Lung (tissue), 12 donors: ENCODE results near the gene KRTAP10-10. TPM values are rescaled to one million over a fixed set of nuclear protein-coding genes. Genes with fewer than 3 reads are reported as not detected.

Experiments
- ATAC-seq: fragments of 200-7000 bp; cut with Tn5 transposase; one replicate; pipeline ENCODE4 v1.9.1; 2020; ENCODE audit warnings: moderate number of reproducible peaks; ENCODE audit not compliant: insufficient read depth, low FRiP score
- DNase-seq, 3 donors: peaks; one replicate each; pipeline ENCODE4 v3.0.0-alpha.2; 2013 to 2017
- H3K27ac ChIP-seq, 2 donors: one replicate each; pipeline ENCODE4 v1.5.1; 2013; ENCODE audit warnings: mild to moderate bottlenecking in 2 of 2, moderate library complexity in 2 of 2, control low read depth in 1 of 2, inconsistent platforms in 1 of 2, low read depth in 1 of 2, low read length in 1 of 2
- H3K27me3 ChIP-seq, 3 donors: one replicate each; pipeline ENCODE4 v1.5.1; 2013; ENCODE audit warnings: low read length in 2 of 3; ENCODE audit not compliant: control insufficient read depth in 3 of 3, insufficient read depth in 3 of 3
- H3K36me3 ChIP-seq, 4 donors: one replicate each; pipeline ENCODE4 v1.5.1; 2013; ENCODE audit warnings: low read length in 4 of 4, mild to moderate bottlenecking in 1 of 4, moderate library complexity in 1 of 4; ENCODE audit not compliant: control insufficient read depth in 4 of 4, insufficient read depth in 4 of 4
- H3K4me1 ChIP-seq, 5 donors: one replicate each; pipeline ENCODE4 v1.5.1; 2013; ENCODE audit warnings: low read length in 5 of 5, mild to moderate bottlenecking in 2 of 5, moderate library complexity in 1 of 5; ENCODE audit not compliant: control insufficient read depth in 5 of 5, insufficient read depth in 5 of 5
- H3K4me3 ChIP-seq: one replicate; pipeline ENCODE4 v1.5.1; 2013; ENCODE audit warnings: mild to moderate bottlenecking, control low read depth, moderate library complexity
- H3K9ac ChIP-seq, 2 donors: one replicate each; pipeline ENCODE4 v1.5.1; 2013; ENCODE audit warnings: low read length in 2 of 2, control low read depth in 1 of 2; ENCODE audit not compliant: insufficient read depth in 1 of 2
- H3K9me3 ChIP-seq, 4 donors: one replicate each; pipeline ENCODE4 v1.5.1; 2013; ENCODE audit warnings: low read length in 3 of 4, mild to moderate bottlenecking in 1 of 4, moderate library complexity in 1 of 4; ENCODE audit not compliant: control insufficient read depth in 4 of 4, insufficient read depth in 3 of 4
- WGBS, 2 donors: extraction: QIAGEN DNeasy Blood & Tissue Kit; methylation state at CpG; one replicate each; pipeline ENCODE4 v1.1.7; 2013; 5-methylcytosine and 5-hydroxymethylcytosine counted together
- polyA plus RNA-seq, 2 donors: library from polyadenylated mRNA; stranded (reverse); fragments of 200-250 nt; gene quantifications; one replicate each; pipeline ENCODE4 v1.2.1, GENCODE V29; 2013
- total RNA-seq, 2 donors: library from RNA; depleted of rRNA in 1 of 2; stranded (reverse); fragments of >200 nt in 1 of 2; gene quantifications; one replicate each; pipeline ENCODE4 v1.2.1, GENCODE V29; 2014 to 2021
- TF ChIP-seq, protein P1 (sequence below): IDR thresholded peaks from 2 replicates; pipeline ENCODE4 v1.5.1; 2012; ENCODE audit warnings: mild to moderate bottlenecking; ENCODE audit errors: control extremely low read depth, extremely low read depth
- donor health status: control.
- donor health status: control.
- donor health status: Bipolar disorder and iron deficiency.
- donor health status: healthy.
- donor health status: DM: yes; HTN: yes; CAD: no.

The KRTAP10-10 gene
- total and polyA plus RNA-seq, 4 donors, result not detected

DNA sequence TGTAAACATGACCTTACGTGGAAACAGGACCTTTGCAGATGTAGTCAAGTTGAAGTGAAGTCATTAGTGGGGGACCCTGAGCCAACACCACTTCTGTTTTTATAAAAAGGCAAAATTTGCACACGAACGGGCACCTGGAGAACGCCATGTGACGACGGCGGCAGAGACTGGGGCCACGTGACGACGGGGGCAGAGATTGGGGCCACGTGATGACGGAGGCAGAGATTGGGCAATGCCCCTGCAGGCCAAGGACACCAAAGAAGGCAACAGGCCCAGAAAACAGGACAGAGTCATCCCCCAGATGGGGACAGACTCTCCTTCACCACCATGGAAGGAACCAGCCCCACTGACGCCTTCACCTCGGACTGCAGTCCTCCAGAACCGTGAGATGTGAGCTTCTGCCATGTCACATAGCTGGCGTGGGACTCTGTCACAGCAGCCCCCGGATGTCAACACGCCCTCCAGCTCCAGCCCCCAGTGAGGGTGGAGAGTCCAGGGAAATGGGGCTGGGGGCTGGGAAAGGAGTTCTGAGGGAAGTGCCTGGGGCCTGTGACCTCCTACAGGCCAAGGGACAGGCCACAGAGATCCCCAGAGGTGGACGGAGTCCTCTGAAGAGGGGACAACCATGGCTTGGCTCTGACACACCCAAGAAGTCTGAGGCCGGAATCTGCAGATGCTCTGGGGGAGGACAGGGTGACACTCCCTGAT, 13.3 kb downstream of the KRTAP10-10 start:
- no peaks in the 10 kb centered on the region for H3K27me3 ChIP-seq
- 90 to 91% methylated on average over 20 of the region's 20 CpGs for WGBS, 2 donors
- H3K4me3 ChIP-seq, result no peak overlapping the region
- H3K4me1 ChIP-seq, result no peaks in the 10 kb centered on the region
- no peak overlapping the region for H3K9ac ChIP-seq
- DNase-seq (no peak), ATAC-seq (no peak)
- H3K9me3 ChIP-seq, result no peaks in the 10 kb centered on the region
- H3K27ac ChIP-seq, result no peak overlapping the region
- H3K36me3 ChIP-seq, result no peaks in the 10 kb centered on the region
- TF ChIP-seq, protein P1, sequence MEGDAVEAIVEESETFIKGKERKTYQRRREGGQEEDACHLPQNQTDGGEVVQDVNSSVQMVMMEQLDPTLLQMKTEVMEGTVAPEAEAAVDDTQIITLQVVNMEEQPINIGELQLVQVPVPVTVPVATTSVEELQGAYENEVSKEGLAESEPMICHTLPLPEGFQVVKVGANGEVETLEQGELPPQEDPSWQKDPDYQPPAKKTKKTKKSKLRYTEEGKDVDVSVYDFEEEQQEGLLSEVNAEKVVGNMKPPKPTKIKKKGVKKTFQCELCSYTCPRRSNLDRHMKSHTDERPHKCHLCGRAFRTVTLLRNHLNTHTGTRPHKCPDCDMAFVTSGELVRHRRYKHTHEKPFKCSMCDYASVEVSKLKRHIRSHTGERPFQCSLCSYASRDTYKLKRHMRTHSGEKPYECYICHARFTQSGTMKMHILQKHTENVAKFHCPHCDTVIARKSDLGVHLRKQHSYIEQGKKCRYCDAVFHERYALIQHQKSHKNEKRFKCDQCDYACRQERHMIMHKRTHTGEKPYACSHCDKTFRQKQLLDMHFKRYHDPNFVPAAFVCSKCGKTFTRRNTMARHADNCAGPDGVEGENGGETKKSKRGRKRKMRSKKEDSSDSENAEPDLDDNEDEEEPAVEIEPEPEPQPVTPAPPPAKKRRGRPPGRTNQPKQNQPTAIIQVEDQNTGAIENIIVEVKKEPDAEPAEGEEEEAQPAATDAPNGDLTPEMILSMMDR, result no peak

DNA sequence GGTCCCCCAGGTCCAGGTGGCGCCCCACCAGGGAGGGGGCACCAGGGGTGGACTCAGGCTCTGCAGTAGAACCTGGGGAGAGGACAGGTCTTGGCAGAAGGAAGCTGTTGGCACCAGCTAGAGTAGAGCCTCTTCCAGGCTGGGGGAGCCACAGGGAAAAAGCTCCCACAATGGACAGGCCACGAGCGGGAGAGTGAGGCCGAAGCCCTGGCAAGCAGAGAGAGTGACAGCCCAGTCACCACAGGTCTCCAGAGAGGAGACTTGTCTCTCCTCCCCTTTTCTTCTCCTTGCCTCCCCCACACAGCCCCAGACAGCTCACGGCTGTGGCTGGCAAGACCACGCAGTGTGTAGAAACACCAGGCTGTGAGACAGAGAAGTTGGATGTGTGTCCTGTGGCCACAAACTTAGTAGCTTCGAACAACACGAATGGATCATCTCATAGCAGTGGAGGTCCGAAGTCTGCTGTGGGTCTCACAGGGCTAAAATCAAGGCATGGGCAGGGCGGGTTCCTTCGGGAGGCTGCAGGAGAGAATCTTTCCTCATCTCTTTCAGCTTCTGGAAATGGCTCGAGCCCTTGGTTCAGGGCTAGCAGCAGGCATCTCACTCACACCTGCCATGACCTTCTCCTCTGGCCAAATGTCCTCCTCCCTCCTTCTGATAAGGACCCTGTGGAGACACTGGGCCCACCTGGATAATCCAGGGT, 14.0 kb downstream of the KRTAP10-10 start:
- no peaks in the 10 kb centered on the region for H3K36me3 ChIP-seq
- H3K27ac ChIP-seq, result no peak overlapping the region
- no peak overlapping the region for H3K9ac ChIP-seq
- TF ChIP-seq, protein P1, result no peak
- DNase-seq (no peak), ATAC-seq (no peak)
- no peaks in the 10 kb centered on the region for H3K27me3 ChIP-seq
- H3K4me1 ChIP-seq, result no peaks in the 10 kb centered on the region
- no peak overlapping the region for H3K4me3 ChIP-seq
- peaks cover 0 to 3% (median 1%) of the 10 kb centered on the region in 4 donors for H3K9me3 ChIP-seq
- WGBS, 2 donors, result 87 to 93% methylated on average over 12 of the region's 12 CpGs

DNA sequence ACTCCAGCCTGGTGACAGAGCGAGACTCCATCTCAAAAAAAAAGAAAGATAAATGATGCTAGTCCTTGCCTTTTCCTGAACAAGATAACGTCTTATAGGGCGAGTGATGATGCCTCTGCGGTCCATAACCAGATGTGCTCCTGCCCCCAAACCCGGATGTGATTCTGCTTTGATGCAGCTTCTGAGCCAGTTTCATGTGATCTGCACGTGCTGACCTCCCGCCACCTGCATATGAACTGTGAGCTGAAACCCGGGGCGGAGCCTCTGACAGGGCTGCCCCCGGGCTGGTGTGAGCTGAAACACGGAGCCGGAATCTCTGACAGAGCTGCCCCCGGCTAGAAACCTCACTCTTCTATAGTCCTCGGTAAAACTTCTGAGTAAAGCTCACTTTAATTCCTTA, 16.0 kb downstream of the KRTAP10-10 start:
- Histone ChIP-seq H3K9ac (no peak overlapping the region), H3K27ac (no peak overlapping the region), H3K4me3 (no peak overlapping the region), H3K4me1 (peaks cover 0 to 1% (median 0%) of the 10 kb centered on the region in 5 donors), H3K36me3 (no peaks in the 10 kb centered on the region), H3K9me3 (peaks cover 0 to 10% (median 2%) of the 10 kb centered on the region in 4 donors), H3K27me3 (no peaks in the 10 kb centered on the region)
- 63 to 68% methylated on average over 14 of the region's 14 CpGs for WGBS, 2 donors
- TF ChIP-seq, protein P1, result no peak
- ATAC-seq, result no peak
- peak in 2 of 3 donors; percentile 9 to 10 for DNase-seq
